HG03139 (cell line): Measurements from ENCODE around the gene MSANTD2.

Experiments
- ATAC-seq: cut with Tn5 transposase; IDR thresholded peaks from one replicate; pipeline ENCODE4 v1.9.1; 2021; ENCODE audit not compliant: unreplicated experiment

Gene MSANTD2

DNA sequence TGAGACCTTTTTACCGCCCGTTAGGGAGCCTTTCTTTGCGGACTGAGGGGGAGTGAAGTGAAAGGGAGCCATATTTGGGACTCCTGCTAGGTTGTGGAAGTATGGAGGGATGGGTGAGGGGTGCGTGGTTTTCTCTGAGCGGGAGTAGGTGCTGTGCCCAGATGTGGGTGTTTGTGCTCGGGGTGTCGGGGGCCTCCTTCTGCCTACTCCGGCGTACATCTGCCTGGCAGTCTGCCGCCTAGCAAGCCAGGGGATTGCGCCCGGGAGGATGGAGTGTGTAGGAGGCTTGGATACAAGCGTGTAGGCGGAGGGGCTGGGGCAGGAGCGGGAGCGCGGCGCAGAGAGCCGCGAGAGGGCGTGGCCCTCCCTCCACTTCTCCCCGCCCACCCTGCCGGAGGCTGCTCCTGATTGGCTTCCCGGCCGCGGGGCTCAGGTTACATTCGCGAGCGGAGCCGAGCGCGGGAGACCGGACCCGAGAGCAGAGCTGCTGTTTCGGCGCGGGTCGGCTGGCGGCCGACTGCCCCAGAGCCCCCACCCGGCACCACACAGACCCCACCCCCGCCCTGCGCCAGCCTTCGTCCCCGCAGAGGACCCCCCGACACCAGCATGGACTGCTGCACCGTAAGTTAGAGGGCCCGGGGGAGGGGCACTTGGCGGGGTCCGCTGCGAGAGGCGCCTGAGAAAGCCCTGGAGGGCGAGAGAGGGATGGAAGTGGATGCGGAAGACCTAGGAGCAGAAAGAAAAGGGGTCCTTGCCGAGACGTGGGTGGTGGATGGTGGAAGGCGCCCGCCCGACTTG is 60.5 kb downstream of the MSANTD2 start, which contains the start of gene NRGN:
Gene NRGN, plus strand, starts transcription at position 464 of the 798 bp plus-strand sequence. Its CDS starts 143 bp downstream, at position 607.
- ATAC-seq, result peak; percentile 97

DNA sequence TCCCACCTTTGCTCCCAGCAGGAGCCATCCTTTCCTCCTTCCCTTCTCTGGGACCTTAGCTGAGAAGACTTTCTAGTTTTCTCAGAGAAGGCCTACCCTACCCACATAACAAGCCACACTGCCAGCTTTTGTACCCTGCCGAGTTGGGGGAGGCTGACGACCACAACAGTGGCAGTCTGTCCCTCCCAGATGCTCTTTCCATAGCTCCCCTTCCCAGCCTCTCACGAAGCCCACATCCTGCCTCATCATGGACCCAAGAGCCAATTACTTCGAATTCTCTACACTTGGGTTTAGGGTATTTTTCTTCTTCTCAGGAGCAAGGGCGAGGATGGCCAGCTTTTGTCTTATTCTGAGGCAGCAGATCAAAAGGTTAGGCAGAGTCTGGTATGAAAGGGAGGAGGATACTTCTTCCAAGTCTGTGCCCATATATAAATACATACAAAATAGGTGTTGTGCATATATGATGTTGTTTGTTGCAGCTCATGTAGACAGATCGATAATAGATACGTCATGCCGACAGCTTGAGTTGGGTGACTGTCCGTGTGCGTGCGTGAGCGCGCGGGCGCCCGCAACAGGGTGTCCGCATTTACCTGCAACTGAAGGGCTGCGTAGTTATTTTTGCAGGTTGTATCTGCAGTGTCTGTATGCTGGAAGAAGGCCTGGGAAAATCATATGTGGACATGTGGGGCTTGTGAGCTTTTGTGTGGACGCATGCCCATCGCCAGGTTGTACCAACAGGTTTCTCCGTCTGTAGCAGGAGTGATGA is 61.3 kb downstream of the MSANTD2 start:
- ATAC-seq, result no peak

DNA sequence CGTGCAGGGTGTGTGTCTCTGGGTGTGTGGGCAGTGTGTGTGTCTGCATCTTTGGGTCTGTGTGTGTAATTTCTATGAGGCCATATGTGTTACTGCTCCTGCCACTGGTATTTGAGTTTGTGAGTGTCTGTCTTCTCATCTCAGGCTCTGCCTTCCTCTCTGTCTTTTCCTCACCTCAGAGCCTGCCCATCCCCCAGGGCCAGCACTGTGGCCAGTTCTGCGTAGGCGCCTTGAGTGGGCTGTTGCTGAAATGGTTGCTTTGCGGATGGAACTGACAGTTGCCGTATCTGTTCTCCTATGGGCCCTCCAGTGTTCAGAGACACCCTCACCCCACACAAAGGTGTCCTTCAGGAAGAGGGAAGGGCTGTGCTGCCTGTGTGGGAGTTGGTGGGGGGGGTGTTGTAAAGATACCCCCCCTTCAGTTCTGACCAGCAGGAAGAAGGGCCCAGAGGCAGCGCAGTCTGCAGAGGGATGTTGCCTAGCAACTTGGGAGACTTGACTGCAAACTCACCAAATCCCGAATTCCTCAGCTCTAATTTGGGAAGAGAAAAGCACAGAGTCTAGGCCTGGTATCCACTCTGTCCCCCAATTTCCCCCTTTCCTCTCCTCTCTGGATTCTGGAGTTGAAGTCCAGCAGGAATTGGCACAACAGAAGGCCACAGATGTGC is 62.4 kb downstream of the MSANTD2 start:
- no peak for ATAC-seq

DNA sequence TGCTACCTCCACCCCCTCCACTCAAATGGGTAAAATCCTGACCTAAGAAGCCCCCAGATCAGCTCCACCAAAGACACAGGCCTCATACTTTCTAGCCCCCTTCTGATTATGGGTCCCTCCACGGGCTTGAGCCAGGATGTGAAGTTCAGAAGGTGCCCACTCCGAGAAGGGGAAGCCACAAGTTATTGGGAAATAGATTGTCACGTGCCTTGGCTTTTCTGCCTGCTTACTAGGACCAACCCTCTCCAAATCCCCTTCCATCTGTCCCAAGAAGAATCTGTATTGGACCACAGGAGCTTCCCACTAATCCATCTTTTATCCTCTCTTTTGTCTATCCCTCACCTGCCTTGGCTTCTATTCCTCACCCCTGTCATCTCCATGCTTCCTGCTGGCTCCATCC is 63.5 kb downstream of the MSANTD2 start:
- ATAC-seq, result no peak

DNA sequence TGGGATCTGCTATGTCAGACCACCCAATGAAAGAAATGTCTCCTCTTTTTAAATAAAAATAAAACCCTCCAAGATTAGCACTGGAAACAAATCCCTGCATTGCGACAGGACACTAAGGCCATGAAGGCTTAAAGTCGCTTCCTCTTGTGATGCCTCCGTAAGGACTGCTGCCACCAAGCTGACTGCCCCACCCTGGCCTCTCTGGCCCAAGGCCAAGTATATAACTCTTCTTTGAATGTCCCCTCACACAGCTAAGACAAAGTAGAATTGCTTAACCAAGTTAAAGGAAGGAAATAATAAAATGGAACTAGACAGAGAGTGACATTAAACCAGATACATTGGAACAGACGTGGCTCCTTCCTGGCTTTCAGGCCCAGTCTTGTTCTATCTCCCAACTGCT is 68.0 kb downstream of the MSANTD2 start:
- ATAC-seq, result no peak

DNA sequence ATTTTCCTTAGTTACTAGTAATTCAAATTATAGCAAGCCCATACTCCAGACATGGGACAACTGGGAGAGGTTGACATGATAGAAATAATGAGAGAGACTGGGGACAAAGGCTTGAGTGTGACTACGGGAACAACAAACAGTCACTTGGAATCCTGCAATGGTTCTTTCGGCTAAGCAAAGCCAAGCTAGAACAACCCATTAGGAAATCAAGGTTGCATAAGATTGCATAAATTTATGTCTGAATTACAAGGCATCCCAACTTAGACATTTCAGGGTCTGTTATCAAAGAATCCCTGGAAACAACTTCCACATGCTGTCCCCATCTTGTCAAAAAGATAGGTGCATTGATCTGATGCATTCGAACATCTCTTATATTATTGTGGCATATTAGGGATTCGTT is 70.6 kb downstream of the MSANTD2 start:
- ATAC-seq, result no peak

DNA sequence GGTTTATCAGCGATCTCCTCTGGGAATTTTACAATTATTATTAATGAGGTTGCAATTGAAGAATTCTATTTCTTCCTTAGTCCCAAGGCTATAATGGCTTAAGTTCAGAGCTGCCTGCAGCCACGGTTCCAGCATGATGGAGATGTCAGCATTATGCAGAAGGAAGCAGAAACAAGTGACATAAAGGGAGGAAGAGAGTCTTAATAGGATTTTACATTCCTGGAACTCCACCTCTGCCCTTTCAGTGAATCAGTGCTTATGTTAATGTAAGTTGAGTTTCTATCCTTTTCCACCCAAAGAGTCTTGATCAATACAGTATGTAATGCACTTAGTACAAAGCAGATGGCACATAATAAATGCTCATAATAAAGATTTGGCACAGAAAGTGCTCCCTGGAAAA is 72.1 kb downstream of the MSANTD2 start:
- ATAC-seq, result no peak

DNA sequence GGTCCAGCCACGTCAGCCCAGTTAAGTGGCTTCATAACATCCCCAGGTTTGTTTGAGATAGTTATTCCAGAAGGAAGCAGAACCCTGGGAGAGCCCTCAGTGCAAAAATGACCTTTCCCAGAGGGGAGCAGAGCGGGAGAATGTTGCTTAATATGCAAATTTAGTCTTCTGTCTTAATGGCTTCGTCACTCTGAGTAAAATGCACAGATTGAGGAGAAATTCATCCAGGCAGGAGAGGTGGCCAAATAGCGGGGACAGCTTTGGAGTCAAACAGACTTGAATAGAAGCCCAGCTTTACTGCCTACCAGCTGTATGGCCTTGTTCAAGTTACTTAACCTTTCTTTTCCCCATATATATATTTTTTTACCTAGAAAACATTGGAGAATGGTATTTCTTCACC is 72.7 kb downstream of the MSANTD2 start:
- no peak for ATAC-seq

DNA sequence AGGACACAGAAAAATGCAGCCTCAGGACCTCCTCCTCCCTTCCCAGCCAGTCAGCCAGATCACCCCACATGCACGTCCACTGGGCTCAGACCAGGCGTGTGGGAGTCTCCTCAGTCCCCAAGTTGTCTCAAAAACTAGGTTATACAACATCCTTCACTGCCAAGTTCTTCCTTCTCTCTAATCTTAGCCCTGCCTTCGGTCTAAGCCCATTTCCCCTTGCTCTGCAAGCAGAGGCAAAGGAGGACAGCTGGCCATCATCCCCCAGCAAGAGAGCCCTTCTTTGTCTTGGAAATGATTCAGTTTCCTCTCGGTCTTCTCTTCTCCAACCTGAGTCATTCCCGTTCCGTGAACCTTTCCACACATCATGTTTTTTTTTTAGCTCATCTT is 74.5 kb downstream of the MSANTD2 start:
- peak; percentile 8 for ATAC-seq

DNA sequence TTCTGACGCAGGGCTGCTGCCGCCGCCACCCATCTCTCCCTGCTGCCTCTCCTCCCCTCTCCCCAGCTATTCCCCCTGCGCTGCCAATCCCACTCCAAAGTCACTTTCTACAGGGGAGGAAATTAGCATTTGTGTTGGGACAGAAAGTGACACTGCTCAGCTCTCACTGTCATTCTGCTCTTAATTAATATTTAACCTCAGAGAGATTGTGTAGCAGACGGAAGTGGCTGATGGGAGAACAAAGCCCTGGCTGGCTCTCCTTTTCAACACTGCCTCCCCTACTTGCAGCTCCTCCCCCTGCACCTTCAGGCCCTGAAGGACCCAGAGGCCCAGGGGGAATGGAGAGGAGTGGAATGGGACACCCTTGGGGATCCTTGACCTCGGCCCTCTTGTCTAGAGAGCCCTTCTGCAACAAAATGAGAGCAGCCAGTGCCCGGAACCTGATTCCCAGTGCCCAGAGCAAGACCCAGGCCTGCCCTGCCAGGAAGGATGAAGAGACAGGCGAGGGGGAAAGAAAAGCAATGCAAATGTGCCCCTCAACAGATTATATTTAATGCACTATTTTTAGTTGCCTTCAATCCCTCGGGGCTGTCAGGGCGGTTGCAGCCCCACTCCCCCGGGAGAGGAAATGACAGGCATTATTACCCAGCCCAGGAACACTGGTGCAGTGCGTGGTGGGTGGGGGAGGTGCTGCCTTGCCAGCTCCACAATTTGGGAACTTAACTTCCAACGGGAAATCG is 75.1 kb downstream of the MSANTD2 start:
- peak; percentile 99 for ATAC-seq

DNA sequence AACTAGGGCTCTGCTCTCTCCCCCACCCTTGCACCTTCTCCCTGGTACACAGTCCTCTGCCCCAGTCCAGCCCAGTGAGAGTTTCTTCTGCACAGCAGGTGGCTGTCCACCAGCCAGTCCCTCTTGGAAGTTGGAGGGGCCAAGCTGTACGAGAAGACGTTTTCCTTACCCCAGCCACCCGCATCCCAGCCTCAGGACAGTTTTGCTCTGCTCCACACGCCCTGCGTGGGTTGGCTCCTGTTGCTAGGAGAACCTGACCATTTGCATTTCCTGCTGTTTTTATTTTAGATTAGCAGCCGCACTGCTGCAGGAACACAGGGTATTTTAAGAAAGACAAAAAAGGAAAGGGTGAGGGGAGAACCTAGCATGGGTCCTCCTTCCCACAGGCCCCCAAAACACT is 78.0 kb downstream of the MSANTD2 start:
- ATAC-seq, result no peak

DNA sequence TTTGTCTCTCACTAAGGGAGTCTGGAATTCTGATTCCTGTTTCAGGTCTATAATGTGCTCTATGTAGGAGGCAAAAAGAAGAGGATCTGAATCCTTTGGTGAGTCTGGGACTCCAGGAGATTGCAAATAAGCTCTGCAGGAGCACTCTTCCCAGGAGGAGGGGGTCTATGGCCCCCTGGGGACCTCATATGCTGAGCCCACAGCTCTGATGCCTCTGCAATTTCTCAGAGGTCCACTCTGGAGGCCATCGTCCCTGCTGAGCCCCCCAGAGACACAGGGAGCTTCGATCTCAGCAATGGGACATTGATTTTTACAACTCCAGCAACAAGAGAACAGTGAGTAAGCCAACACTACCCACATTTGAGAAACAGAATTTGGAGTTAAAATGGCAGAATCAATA is 80.7 kb downstream of the MSANTD2 start:
- ATAC-seq, result no peak

DNA sequence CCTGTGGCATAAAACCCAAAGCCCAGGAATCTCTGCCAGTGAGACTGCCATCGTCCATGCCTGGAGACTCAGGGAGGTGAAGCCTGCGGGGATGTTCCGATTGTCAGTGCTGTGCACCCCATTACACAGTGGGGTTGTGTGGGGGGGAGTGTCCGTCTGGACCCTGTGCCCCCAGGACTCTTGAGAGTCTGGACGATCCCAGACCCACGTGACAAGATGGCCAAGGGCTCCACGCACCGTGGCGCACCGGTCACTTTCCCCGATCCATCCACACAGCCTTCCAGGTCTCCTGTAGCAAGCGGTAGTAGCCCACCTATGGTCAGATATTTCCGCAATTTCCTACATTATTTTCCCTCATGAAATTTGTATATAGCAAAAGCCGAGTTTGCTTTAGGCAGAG is 81.4 kb downstream of the MSANTD2 start:
- no peak for ATAC-seq

DNA sequence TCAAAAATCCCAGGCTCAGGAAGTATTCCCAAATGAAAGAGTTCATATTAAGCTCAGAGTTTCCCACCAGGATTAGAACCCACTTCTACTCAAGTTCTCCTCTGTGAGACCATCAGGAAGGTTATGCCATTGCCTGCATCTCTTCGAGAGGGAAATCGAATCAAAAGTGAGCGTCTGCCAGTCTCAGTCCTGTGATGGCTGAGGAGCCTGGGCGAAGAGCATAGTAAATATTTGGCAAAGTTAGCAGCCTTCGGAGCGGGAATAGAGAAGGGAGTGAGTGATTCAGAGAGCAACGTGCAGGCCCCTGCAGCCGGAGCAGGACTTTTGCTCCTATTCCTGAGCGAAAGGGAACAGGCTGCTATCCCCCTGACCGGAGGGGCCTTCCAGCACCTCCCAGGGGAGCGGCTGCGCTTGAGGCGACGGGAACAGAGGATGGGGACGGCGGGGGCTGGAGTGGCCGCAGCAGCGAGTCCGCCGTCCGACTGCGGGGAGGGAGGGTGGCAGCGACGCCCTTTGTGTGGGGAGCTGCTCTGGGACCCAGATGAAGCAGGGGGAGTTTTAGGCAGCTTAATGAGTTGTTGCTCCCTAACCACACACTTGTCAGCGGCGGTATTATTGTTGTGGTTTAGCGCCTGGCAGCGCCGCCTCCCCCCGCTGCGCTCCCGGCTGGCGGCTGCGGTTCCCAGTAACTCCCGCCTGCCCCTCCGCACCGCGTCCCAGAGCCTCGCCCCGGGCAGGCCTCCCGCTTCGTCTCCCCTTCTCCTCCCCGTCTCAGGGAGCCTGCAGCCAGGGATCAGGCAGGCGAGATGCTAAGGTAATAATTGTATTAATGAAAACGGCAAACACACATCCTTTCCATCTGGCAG is 82.2 kb downstream of the MSANTD2 start:
- ATAC-seq, result peak; percentile 54

DNA sequence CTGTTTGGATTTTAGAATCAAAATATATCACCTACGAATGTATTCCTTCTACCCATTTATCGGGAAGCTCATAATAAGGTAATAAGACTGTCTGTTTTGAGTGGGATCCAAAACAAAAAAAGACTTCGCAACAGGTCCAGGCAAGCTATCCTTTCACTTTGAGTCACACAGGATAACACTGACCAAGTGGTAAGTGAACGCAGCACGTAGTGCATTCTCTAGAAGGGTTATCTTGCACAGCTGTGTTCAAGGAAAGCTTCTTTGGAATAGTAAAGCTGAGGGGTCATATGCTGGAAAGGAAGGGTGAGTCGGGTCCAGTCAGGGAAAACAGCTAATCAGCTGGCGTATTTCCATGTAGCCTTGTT is 82.8 kb downstream of the MSANTD2 start:
- peak; percentile 32 for ATAC-seq

DNA sequence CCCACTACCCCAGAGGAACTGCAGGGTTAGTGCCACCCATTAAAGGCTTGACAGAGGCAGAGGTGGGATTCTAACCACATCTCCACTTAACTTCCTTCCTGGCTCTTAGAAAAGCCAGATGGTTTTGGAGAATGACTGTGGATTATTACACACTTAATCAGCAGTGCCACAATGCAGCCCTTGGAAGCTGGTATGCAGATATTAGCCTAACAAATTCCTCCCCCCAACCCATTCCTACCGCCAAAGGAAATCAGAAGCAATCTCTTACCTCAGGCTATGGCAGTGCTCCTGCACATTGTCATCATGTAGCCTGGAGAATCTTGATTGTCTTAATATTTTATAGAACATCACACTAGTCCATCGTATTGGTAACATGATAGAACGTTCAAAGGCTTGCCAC is 83.6 kb downstream of the MSANTD2 start:
- ATAC-seq, result no peak
